ENCODE results near the gene SMIM45.
A peak's percentile ranks its signal among the peaks of the same experiment; 100 is the strongest.

Gene SMIM45

DNA sequence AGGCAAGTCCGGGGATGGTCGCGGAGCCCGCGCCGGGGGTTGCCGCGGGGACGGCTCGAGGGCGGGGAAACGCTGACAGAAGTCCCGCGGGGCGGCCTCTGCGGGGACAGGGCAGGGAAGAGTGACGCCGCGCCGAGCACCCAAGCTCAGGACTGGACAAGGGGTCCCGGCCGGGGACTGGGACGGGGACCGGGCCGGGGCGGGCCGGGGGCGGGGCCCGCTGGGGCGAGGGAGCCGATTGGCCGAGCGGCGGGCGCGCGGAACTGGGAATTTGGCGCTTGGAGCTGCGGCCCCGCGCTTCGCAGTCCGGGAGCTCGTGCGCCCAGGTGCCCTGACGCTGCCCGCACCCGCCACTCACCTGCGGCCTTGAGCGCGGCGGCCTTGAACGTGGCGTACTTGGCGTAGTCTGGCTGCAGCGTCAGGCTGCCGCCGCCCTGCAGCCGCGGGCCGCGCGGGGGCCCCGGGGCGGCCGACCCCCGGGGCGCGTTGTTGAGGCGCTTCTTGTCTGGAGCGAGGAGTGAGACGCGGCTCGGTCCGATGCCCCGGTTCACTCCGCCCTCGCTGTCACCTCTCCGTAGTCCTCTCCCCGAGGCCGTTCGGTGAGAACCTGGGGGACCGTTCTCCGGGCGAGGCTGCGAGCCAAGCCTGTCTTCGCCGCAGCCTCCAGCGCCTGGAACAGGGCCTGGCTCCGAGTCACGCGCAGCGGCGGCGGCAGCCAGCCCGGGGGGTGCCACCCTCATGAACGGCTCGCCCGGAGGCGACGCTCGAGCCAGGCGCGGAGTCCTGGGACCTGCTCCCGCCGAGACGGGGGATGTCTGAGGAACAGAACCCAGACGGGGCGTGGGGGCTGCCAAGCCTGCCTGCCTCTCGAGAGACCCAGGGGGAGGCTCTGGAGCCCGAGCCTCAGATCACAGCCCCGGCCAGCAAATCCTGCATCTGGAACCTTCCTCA lies 41.6 kb upstream of the SMIM45 start:
- peaks cover 27% of the 10 kb centered on the region for H3K27me3 ChIP-seq (replicated peaks; ENCODE audit: control insufficient read depth, insufficient read depth, low read length)

DNA sequence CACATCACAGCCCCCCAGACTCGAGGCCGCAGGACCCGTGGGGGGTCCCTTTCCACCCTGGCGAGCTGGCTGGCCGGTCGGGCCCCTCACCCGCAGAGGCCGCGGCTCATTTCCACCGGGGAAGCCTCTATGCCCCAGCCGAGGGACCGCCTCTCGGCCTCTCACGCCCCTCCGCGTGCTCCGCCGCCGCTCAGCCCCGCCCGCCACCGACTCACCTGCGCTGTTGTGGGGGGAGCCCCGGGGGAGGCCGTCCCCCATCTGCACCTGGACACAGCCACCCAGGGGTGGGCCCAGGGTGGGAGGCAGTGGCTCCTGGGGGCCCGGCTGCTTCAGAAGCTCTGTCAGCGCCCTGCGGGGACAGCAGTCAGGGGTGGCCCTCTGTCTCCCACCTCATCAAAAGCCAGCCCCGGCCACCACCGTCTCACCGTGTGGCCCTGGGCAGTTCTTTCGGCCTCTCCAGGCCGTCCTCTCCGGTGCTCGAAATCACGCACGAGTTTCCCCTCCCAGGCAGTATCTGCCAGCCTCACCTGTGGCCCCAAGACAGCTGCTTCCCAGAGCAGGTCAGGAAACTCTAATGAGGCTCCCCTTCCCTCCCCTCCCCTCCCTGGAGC lies 40.8 kb upstream of the SMIM45 start:
- Histone ChIP-seq H3K9me3 (ENCODE audit: control insufficient read depth, low read length) (no peaks in the 10 kb centered on the region), H3K4me1 (ENCODE audit: control insufficient read depth, insufficient read depth, low read length) (no peaks in the 10 kb centered on the region), H3K27me3 (replicated peaks; ENCODE audit: control insufficient read depth, insufficient read depth, low read length) (peaks cover 34% of the 10 kb centered on the region), H3K4me3 (ENCODE audit: low read length) (no peak overlapping the region), H3K9ac (ENCODE audit: low read length) (no peak overlapping the region), H3K36me3 (ENCODE audit: control insufficient read depth, insufficient read depth, low read length, severe bottlenecking) (peaks cover 6% of the 10 kb centered on the region)
- DNase-seq (ENCODE audit: low read depth): no peak

More for the DNA sequence above, 41.6 kb upstream of the SMIM45 start:
- Histone ChIP-seq H3K9me3 (ENCODE audit: control insufficient read depth, low read length) (no peaks in the 10 kb centered on the region), H3K4me3 (ENCODE audit: low read length) (no peak overlapping the region), H3K9ac (ENCODE audit: low read length) (no peak overlapping the region), H3K36me3 (ENCODE audit: control insufficient read depth, insufficient read depth, low read length, severe bottlenecking) (peaks cover 13% of the 10 kb centered on the region), H3K4me1 (ENCODE audit: control insufficient read depth, insufficient read depth, low read length) (no peaks in the 10 kb centered on the region)
- peak; percentile 66 for DNase-seq (ENCODE audit: low read depth)

DNA sequence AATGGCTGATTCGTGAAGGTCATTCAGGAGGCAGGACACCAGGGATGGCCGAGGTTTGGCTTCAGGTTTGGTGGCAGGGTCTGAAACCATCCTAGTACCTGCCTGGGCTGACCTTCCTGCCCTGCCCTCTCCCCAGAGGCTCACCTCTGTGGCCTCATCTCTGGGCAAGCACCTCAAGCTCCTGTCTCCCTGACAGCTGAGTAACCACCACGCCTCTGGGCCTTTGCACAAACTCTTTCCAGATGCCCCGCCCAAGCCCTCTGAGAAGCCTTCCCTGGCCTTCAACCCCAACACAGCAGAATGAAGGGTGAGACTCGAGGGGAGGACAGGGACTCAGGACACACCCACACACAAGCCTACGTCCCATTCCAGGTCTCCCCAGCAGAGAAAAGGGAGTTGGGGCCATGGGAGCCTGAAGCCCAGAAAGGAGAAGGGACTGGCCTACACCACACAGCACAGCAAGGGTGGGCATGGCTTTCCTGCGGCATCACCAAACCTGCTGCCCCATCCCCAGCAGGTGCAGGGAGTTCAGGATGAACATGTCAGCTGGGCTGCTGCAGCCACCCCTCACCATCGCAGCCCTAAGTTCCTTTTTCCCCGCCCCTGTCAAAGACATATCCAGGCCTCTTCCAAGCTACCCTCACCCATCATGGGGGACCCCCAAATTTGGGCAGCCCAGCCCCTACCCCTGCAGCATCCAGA lies 39.5 kb upstream of the SMIM45 start:
- Histone ChIP-seq H3K36me3 (ENCODE audit: control insufficient read depth, insufficient read depth, low read length, severe bottlenecking) (no peaks in the 10 kb centered on the region), H3K9ac (ENCODE audit: low read length) (no peak overlapping the region), H3K4me1 (ENCODE audit: control insufficient read depth, insufficient read depth, low read length) (no peaks in the 10 kb centered on the region), H3K4me3 (ENCODE audit: low read length) (no peak overlapping the region), H3K9me3 (ENCODE audit: control insufficient read depth, low read length) (no peaks in the 10 kb centered on the region), H3K27me3 (replicated peaks; ENCODE audit: control insufficient read depth, insufficient read depth, low read length) (peaks cover 42% of the 10 kb centered on the region)
- no peak for DNase-seq (ENCODE audit: low read depth)

DNA sequence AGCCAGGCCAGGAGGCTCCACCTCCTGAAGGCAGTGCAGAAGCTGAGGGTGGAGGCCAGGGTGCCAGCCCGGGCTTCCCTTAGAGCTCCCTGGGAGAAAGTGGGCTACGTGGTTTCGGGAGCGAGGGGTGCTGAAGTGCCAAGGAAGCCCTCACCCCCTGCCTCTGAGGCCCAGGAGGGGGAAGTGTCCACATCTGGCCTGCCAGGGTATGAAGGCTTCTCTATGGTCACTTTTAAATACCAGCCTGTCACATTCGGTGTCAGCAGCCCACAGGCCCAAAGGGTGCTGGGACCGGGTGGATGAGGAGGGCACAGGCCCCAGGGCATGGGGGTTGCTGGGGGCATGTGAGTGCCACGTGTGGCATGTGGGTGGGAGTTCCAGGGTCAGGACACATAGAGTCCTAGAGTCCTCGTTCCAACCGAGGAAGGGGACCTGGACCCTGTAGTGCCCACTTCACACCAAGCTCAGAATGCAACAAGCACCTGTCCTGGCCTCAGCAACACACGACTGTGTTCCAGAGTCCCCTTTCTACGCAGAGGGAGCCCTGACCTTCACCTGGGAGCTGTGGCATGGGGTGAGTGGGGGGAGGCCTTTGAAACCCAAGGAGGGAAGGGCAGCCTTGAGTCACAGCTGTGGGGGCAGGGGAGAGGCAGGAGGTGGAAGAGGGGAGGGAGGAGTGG lies 38.8 kb upstream of the SMIM45 start:
- Histone ChIP-seq H3K36me3 (ENCODE audit: control insufficient read depth, insufficient read depth, low read length, severe bottlenecking) (no peaks in the 10 kb centered on the region), H3K9me3 (ENCODE audit: control insufficient read depth, low read length) (no peaks in the 10 kb centered on the region), H3K27me3 (replicated peaks; ENCODE audit: control insufficient read depth, insufficient read depth, low read length) (peaks cover 49% of the 10 kb centered on the region), H3K4me1 (ENCODE audit: control insufficient read depth, insufficient read depth, low read length) (no peaks in the 10 kb centered on the region), H3K4me3 (ENCODE audit: low read length) (no peak overlapping the region), H3K9ac (ENCODE audit: low read length) (no peak overlapping the region)
- DNase-seq (ENCODE audit: low read depth): no peak

- no peaks in the 10 kb centered on the region for H3K9me3 ChIP-seq (ENCODE audit: control insufficient read depth, low read length)
- H3K4me1 ChIP-seq (ENCODE audit: control insufficient read depth, insufficient read depth, low read length): no peaks in the 10 kb centered on the region
- H3K36me3 ChIP-seq (ENCODE audit: control insufficient read depth, insufficient read depth, low read length, severe bottlenecking): no peaks in the 10 kb centered on the region
- peak; percentile 11 for DNase-seq (ENCODE audit: low read depth)
- H3K27me3 ChIP-seq (replicated peaks; ENCODE audit: control insufficient read depth, insufficient read depth, low read length): peaks cover 49% of the 10 kb centered on the region
- no peak overlapping the region for H3K9ac ChIP-seq (ENCODE audit: low read length)
- H3K4me3 ChIP-seq (ENCODE audit: low read length): no peak overlapping the region
These were observed 38.0 kb upstream of the SMIM45 start for GRCh38 chr22:41913842-41914534.

GRCh38 chr22:41914611-41915034 lies 37.3 kb upstream of the SMIM45 start:
- H3K4me3 ChIP-seq (ENCODE audit: low read length): no peak overlapping the region
- H3K4me1 ChIP-seq (ENCODE audit: control insufficient read depth, insufficient read depth, low read length): peaks cover 5% of the 10 kb centered on the region
- peaks cover 49% of the 10 kb centered on the region for H3K27me3 ChIP-seq (replicated peaks; ENCODE audit: control insufficient read depth, insufficient read depth, low read length)
- H3K9me3 ChIP-seq (ENCODE audit: control insufficient read depth, low read length): no peaks in the 10 kb centered on the region
- H3K36me3 ChIP-seq (ENCODE audit: control insufficient read depth, insufficient read depth, low read length, severe bottlenecking): no peaks in the 10 kb centered on the region
- DNase-seq (ENCODE audit: low read depth): no peak
- H3K9ac ChIP-seq (ENCODE audit: low read length): no peak overlapping the region

DNA sequence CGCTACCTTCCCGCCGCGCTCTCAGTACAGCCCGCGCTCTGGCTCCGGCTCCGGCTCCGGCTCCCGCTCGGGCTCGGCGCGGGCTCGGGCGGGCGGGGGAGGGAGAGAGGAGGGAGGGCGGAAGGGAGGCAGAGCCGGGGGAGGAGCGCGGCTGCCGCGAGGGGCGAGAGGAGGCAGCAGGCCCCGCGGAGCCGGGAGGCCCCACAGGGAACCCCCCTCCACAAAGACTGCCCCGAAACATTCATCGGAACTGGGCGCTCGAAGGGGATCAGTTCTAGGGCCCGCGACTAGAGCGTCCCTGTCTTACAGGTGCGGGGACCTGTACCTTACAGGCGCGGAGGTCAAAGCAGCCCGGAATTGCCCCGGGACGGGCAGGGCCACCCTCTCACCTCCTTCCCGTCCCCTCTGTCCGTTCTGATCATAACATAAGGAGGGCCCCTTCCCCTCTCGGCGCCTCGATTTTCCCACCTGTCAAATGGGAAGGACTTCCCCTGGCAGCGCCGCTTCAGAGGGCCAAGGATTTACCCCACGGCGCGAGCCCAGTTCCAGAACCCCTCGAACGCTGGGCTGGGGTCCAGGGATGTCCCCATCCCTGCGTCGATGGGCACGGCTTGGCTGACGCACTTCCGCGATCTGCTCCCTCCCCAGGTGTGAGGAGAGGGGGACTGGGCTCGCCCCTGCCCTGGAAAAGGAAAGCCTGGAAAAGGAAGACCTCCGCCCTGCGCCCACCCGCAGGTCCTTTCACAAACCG lies 36.7 kb upstream of the SMIM45 start, which contains the start of gene SHISA8:
Gene SHISA8 (minus strand): TSS at position 40 of the 751 bp plus-strand sequence. CDS start 407 bp downstream, outside the sequence.
- H3K27me3 ChIP-seq (replicated peaks; ENCODE audit: control insufficient read depth, insufficient read depth, low read length): peaks cover 49% of the 10 kb centered on the region
- H3K9ac ChIP-seq (ENCODE audit: low read length): no peak within 1 kb of the TSS
- H3K4me3 ChIP-seq (ENCODE audit: low read length): no peak within 1 kb of the TSS
- no peaks in the 10 kb centered on the region for H3K9me3 ChIP-seq (ENCODE audit: control insufficient read depth, low read length)
- H3K4me1 ChIP-seq (ENCODE audit: control insufficient read depth, insufficient read depth, low read length): peaks cover 5% of the 10 kb centered on the region
- peak; percentile 83 for DNase-seq (ENCODE audit: low read depth)
- no peaks in the 10 kb centered on the region for H3K36me3 ChIP-seq (ENCODE audit: control insufficient read depth, insufficient read depth, low read length, severe bottlenecking)

DNA sequence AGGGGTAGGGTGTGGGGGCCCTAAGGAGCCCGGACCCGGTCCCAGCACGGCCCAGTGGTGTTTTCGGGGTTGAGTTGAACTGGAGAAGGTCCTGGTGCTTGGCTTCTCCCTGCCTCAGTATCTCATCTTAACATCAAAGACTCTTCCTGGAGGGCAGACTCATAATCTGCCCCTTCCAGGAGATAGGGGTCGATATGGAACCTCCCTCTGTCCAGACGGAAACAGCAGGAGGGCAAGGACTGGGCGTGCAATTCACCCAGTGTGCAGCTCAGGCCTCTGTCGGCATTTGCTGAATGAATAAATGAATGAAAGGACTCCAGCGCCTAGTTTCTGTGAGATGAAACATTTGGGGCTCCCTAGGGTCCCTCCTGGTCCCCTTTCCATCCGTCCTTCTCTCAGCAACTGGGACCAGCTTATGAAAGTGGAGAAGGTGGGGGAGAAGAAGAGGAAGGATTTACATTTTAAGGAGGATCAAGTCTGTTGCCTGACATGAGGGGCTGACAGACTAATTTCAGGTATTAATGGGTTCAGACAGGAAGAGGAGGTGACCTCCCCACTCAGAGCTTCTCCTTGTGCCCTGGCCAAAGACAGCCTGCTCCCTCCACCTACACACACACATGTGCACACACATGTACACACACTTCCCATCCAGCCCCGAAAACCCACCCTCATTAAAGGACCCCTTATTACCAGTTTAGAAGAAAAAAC lies 36.0 kb upstream of the SMIM45 start:
- Histone ChIP-seq H3K27me3 (replicated peaks; ENCODE audit: control insufficient read depth, insufficient read depth, low read length) (peaks cover 49% of the 10 kb centered on the region), H3K9ac (ENCODE audit: low read length) (no peak overlapping the region), H3K4me3 (ENCODE audit: low read length) (no peak overlapping the region), H3K36me3 (ENCODE audit: control insufficient read depth, insufficient read depth, low read length, severe bottlenecking) (no peaks in the 10 kb centered on the region), H3K9me3 (ENCODE audit: control insufficient read depth, low read length) (no peaks in the 10 kb centered on the region), H3K4me1 (ENCODE audit: control insufficient read depth, insufficient read depth, low read length) (peaks cover 5% of the 10 kb centered on the region)
- DNase-seq (ENCODE audit: low read depth): no peak

DNA sequence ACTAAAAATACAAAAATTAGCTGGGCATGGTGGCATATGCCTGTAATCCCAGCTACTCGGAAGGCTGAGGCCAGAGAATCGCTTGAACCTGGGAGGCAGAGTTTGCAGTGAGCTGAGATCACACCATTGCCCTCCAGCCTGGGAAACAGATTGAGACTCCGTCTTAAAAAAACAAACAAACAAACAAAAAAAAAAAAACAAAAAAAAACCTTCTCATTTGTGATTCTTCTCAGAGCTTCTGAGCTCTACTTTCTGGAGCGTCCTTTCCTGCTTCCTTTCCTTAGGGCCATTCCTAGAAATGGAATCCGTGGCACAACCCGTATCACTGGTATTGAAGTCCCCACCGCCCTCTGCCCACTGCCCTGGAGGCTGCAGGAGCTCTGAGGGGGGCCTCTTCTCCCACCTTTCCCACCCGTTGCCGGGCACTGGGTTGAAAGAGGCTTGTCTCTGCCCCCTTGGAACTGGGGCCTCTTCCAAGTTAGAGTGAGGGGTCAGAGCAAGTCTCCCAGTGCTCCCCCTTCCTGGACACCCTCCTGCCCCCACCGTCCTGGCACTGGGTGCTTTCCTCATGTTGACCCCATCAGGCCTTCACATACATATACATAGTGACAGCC lies 35.1 kb upstream of the SMIM45 start:
- Histone ChIP-seq H3K4me3 (ENCODE audit: low read length) (no peak overlapping the region), H3K27me3 (replicated peaks; ENCODE audit: control insufficient read depth, insufficient read depth, low read length) (peaks cover 41% of the 10 kb centered on the region), H3K9me3 (ENCODE audit: control insufficient read depth, low read length) (no peaks in the 10 kb centered on the region), H3K36me3 (ENCODE audit: control insufficient read depth, insufficient read depth, low read length, severe bottlenecking) (no peaks in the 10 kb centered on the region), H3K9ac (ENCODE audit: low read length) (no peak overlapping the region), H3K4me1 (ENCODE audit: control insufficient read depth, insufficient read depth, low read length) (peaks cover 5% of the 10 kb centered on the region)
- no peak for DNase-seq (ENCODE audit: low read depth)
